H1 (cell line): Measurements from ENCODE around the gene CDC42EP5. TPM values are rescaled to one million over a fixed set of nuclear protein-coding genes. Genes with fewer than 3 reads are reported as not detected.
A peak's percentile ranks its signal among the peaks of the same experiment; 100 is the strongest.

ENCODE experiments used
- CTCF ChIA-PET: fragments of 300-600 bp; sonication (Branson Sonifier 250); formaldehyde crosslinking; loops from one replicate; lab custom pipeline; 2021; ENCODE audit not compliant: partially characterized antibody; lab: Charles Lee
- POLR2A ChIA-PET: fragments of 300-600 bp; sonication (Branson Sonifier 250); formaldehyde crosslinking; loops from one replicate; lab custom pipeline; 2021; ENCODE audit warnings: inconsistent platforms; ENCODE audit not compliant: partially characterized antibody; lab: Charles Lee
- DNase-seq, 2 experiments: peaks; one replicate each; pipeline versions ENCODE4 v3.0.0 to v3.0.0-alpha.2; 2010 to 2022; ENCODE audit warnings: low spot score in 2 of 2, low read depth in 1 of 2, mixed read lengths in 1 of 2
- FAIRE-seq: peaks from 2 replicates; lab custom pipeline; 2011; peaks lifted over from hg19 to GRCh38; lab: Jason Lieb, UNC
- H2AFZ ChIP-seq: 2 replicates; pipeline ENCODE4 v1.8.1; 2012; ENCODE audit warnings: low read length, inconsistent platforms
- H2AK5ac ChIP-seq: 2 replicates; pipeline ENCODE4 v1.6.1; 2013; ENCODE audit warnings: low read depth, low read length
- H2BK120ac ChIP-seq: replicated peaks from 2 replicates; pipeline ENCODE3; 2013; ENCODE audit warnings: low read depth, low read length, inconsistent platforms
- H2BK12ac ChIP-seq: 2 replicates; pipeline ENCODE4 v1.6.1; 2013; ENCODE audit warnings: low read depth, low read length
- H2BK15ac ChIP-seq: 2 replicates; pipeline ENCODE4 v1.6.1; 2013; ENCODE audit warnings: low read length
- H2BK20ac ChIP-seq: 2 replicates; pipeline ENCODE4 v1.6.1; 2013; ENCODE audit warnings: low read length
- H2BK5ac ChIP-seq: 2 replicates; pipeline ENCODE4 v1.6.1; 2013; ENCODE audit warnings: low read depth, low read length
- H3K14ac ChIP-seq: 2 replicates; pipeline ENCODE4 v1.6.1; 2013; ENCODE audit warnings: inconsistent platforms; ENCODE audit not compliant: insufficient read length
- H3K18ac ChIP-seq: 2 replicates; pipeline ENCODE4 v1.6.1; 2013; ENCODE audit warnings: low read length; ENCODE audit errors: extremely low read depth
- H3K23ac ChIP-seq: 2 replicates; pipeline ENCODE4 v1.6.1; 2013; ENCODE audit warnings: inconsistent platforms; ENCODE audit not compliant: insufficient read length
- H3K23me2 ChIP-seq: 2 replicates; pipeline ENCODE4 v1.6.1; 2013; ENCODE audit warnings: low read depth, low read length
- H3K27ac ChIP-seq: 2 replicates; pipeline ENCODE4 v1.6.1; 2011; ENCODE audit warnings: low read depth, low read length, inconsistent platforms
- H3K27me3 ChIP-seq, 4 experiments: replicated peaks in 1 of 4; 1 replicate in 1 of 4; 2 replicates in 3 of 4; pipeline versions ENCODE4 v1.6.1 to v1.8.1; 2011 to 2013; ENCODE audit warnings: low read length in 3 of 4, mild to moderate bottlenecking in 3 of 4, inconsistent platforms in 2 of 4, mixed read lengths in 2 of 4, moderate library complexity in 1 of 4; ENCODE audit not compliant: control insufficient read depth in 3 of 4, insufficient read depth in 3 of 4; ENCODE audit errors: extremely low read depth in 1 of 4
- H3K36me3 ChIP-seq, 4 experiments: 2 replicates each; pipeline versions ENCODE4 v1.6.1 to v1.8.1; 2011 to 2013; ENCODE audit warnings: mild to moderate bottlenecking in 4 of 4, low read length in 3 of 4, moderate library complexity in 2 of 4, control low read depth in 1 of 4, inconsistent platforms in 1 of 4; ENCODE audit not compliant: insufficient read depth in 4 of 4, control insufficient read depth in 2 of 4
- H3K4ac ChIP-seq: replicated peaks from 2 replicates; pipeline ENCODE3; 2013; ENCODE audit warnings: low read length, low read depth, mixed read lengths, inconsistent platforms; ENCODE audit not compliant: insufficient read length
- H3K4me1 ChIP-seq, 4 experiments: replicated peaks in 1 of 4; 1 replicate in 1 of 4; 2 replicates in 3 of 4; pipeline versions ENCODE4 v1.6.1 to v1.8.1; 2011 to 2013; ENCODE audit warnings: low read length in 3 of 4, inconsistent platforms in 2 of 4, mixed read lengths in 1 of 4; ENCODE audit not compliant: insufficient read depth in 4 of 4, control insufficient read depth in 3 of 4
- H3K4me2 ChIP-seq, 2 experiments: 2 replicates each; pipeline versions ENCODE4 v1.6.1 to v1.8.1; 2011 to 2013; ENCODE audit warnings: low read depth in 2 of 2, low read length in 2 of 2, control low read depth in 1 of 2, inconsistent platforms in 1 of 2, mild to moderate bottlenecking in 1 of 2; ENCODE audit not compliant: insufficient read depth in 1 of 2
- H3K4me3 ChIP-seq, 4 experiments: fragments of 200-600, 300-600 bp in 1 of 4; sonication (generic), shearing (Covaris generic), sonication (Bioruptor Twin) in 1 of 4; 2 replicates each; pipeline versions ENCODE4 v1.5.1 to v1.8.1; 2011 to 2016; ENCODE audit warnings: low read length in 4 of 4, low read depth in 3 of 4, control low read depth in 2 of 4, inconsistent platforms in 2 of 4, mild to moderate bottlenecking in 2 of 4, mixed read lengths in 1 of 4, moderate library complexity in 1 of 4; ENCODE audit not compliant: insufficient read depth in 2 of 4; ENCODE audit errors: extremely low read depth in 1 of 4
- H3K56ac ChIP-seq: replicated peaks from 2 replicates; pipeline ENCODE3; 2013; ENCODE audit warnings: low read depth, mild to moderate bottlenecking, mixed read lengths, low read length, inconsistent platforms; ENCODE audit not compliant: insufficient read length
- H3K79me1 ChIP-seq: 2 replicates; pipeline ENCODE4 v1.6.1; 2013; ENCODE audit warnings: low read depth, low read length, control low read depth
- H3K79me2 ChIP-seq, 2 experiments: 2 replicates each; pipeline versions ENCODE4 v1.6.1 to v1.8.1; 2012 to 2013; ENCODE audit warnings: low read length in 2 of 2, mild to moderate bottlenecking in 2 of 2, inconsistent platforms in 1 of 2; ENCODE audit not compliant: insufficient read depth in 2 of 2, control insufficient read depth in 1 of 2
- H3K9ac ChIP-seq, 4 experiments: replicated peaks in 1 of 4; 1 replicate in 1 of 4; 2 replicates in 3 of 4; pipeline versions ENCODE4 v1.6.1 to v1.8.1; 2011 to 2013; ENCODE audit warnings: low read depth in 3 of 4, low read length in 3 of 4, control low read depth in 2 of 4, mild to moderate bottlenecking in 2 of 4, moderate library complexity in 2 of 4, inconsistent platforms in 1 of 4; ENCODE audit errors: extremely low read depth in 1 of 4
- H3K9me3 ChIP-seq, 2 experiments: 2 replicates each; pipeline versions ENCODE4 v1.6.1 to v1.8.1; 2012 to 2013; ENCODE audit warnings: mild to moderate bottlenecking in 2 of 2, moderate library complexity in 2 of 2, control low read depth in 1 of 2, inconsistent platforms in 1 of 2, low read depth in 1 of 2, low read length in 1 of 2, mixed read lengths in 1 of 2; ENCODE audit not compliant: insufficient read depth in 2 of 2
- H4K20me1 ChIP-seq, 2 experiments: replicated peaks in 1 of 2; 2 replicates each; pipeline versions ENCODE3 to v1.8.1; 2011 to 2013; ENCODE audit warnings: inconsistent platforms in 2 of 2, low read length in 2 of 2, mild to moderate bottlenecking in 1 of 2; ENCODE audit not compliant: insufficient read depth in 2 of 2, control insufficient read depth in 1 of 2
- H4K5ac ChIP-seq: 2 replicates; pipeline ENCODE4 v1.6.1; 2013; ENCODE audit warnings: low read length, low read depth, mixed read lengths, inconsistent platforms; ENCODE audit not compliant: insufficient read length
- H4K8ac ChIP-seq: 2 replicates; pipeline ENCODE4 v1.8.0; 2013; ENCODE audit warnings: mild to moderate bottlenecking, moderate library complexity, low read length, inconsistent platforms; ENCODE audit not compliant: insufficient read depth; ENCODE audit errors: extremely low read depth
- H4K91ac ChIP-seq: replicated peaks from 2 replicates; pipeline ENCODE3; 2013; ENCODE audit warnings: low read length, mixed read lengths, inconsistent platforms; ENCODE audit not compliant: insufficient read length
- EGR1 ChIP-seq: IDR thresholded peaks from 2 replicates; pipeline ENCODE4 v1.6.1; 2011; ENCODE audit warnings: low read depth, low read length, borderline replicate concordance
- POLR2AphosphoS5 ChIP-seq: IDR thresholded peaks from 2 replicates; pipeline ENCODE4 v1.6.1; 2011; ENCODE audit warnings: low read depth, low read length
- WGBS, 2 experiments: shearing (Covaris generic) in 1 of 2; methylation state at CpG; one replicate each; pipeline versions ENCODE4 v1.1.6 to v1.1.7; 2013 to 2015; ENCODE audit warnings: low lambda C conversion rate in 2 of 2, mixed read lengths in 2 of 2, inconsistent platforms in 1 of 2, low coverage in 1 of 2, missing lambda C conversion rate in 1 of 2; ENCODE audit not compliant: insufficient replicate concordance in 2 of 2, insufficient coverage in 1 of 2, insufficient read length in 1 of 2; ENCODE audit errors: extremely low coverage in 1 of 2, missing lambda C conversion rate in 1 of 2; 5-methylcytosine and 5-hydroxymethylcytosine counted together
- long read RNA-seq, 2 experiments: library from RNA in 1 of 2; library from capped mRNA in 1 of 2; stranded (forward); transcript quantifications; one replicate each; pipeline ENCODE4 v2.0.0, GENCODE V29; 2021; ENCODE audit warnings: inconsistent platforms in 1 of 2
- polyA minus RNA-seq, 3 experiments: library from RNA; depleted of rRNA, polyadenylated mRNA; stranded (reverse); fragments of >200 nt; gene quantifications; 1 replicate in 2 of 3; 2 replicates in 1 of 3; pipeline ENCODE4 v1.2.3, GENCODE V29; 2011
- polyA plus RNA-seq, 7 experiments: library from polyadenylated mRNA; depleted of rRNA in 3 of 7; stranded (reverse) in 5 of 7; unstranded in 2 of 7; fragments of >200 nt in 5 of 7; fragments of 200-250 nt in 2 of 7; gene quantifications; 1 replicate in 5 of 7; 2 replicates in 1 of 7; 4 replicates in 1 of 7; pipeline versions ENCODE4 v1.2.1 to v1.2.3, GENCODE V29; 2011 to 2013; ENCODE audit warnings: missing spikeins in 2 of 7, mixed read lengths in 2 of 7
- total RNA-seq: library from RNA; stranded (reverse); fragmentation: NEBNext Ultra II Directional; extraction: Animal tissue kit (Norgen Biotek cat#: 25700); gene quantifications from 2 replicates; pipeline ENCODE4 v1.2.1, GENCODE V29; 2021

CDC42EP5 gene
- total RNA-seq (2.1 and 4.8 TPM in 2 replicates), polyA plus RNA-seq (2011; rRNA removed) (1.8 and 4.2 TPM in 2 replicates), polyA minus RNA-seq (2011; rRNA and poly(A)+ RNA removed) (0.22 TPM in 1 of 2 replicates, not detected in the other)
- 3.5 TPM for polyA plus RNA-seq (2011; cell fraction: cytosol; rRNA removed)
- polyA plus RNA-seq (2011; cell fraction: nucleus; rRNA removed), result 2.8 TPM
- 1.8 to 4.6 TPM (median 2.9 TPM) in 4 replicates for polyA plus RNA-seq (2012, experiment 1 of 2)
- 6.6 TPM for polyA plus RNA-seq (2012, experiment 2 of 2)
- polyA plus RNA-seq (2013, experiment 1 of 2), result 5.2 TPM
- 6.3 TPM for polyA plus RNA-seq (2013, experiment 2 of 2)
- polyA minus RNA-seq (2011; cell fraction: cytosol; rRNA and poly(A)+ RNA removed), result 4.1 TPM
- 1.8 TPM for polyA minus RNA-seq (2011; cell fraction: nucleus; rRNA and poly(A)+ RNA removed)
- long read RNA-seq, experiment 1, partial matches to known transcripts, result 1 of 2 reads
- long read RNA-seq, experiment 1, other reads (novel, unspliced or antisense), result 1 of 2 reads
- long read RNA-seq, experiment 2, result 0 reads

- no peaks in the 10 kb centered on the region for H3K79me2 ChIP-seq
- H3K27ac ChIP-seq, result no peak within 1 kb of the TSS
- no peaks in the 10 kb centered on the region for H4K20me1 ChIP-seq
- peak within 1 kb of the TSS; percentile 40; the same call in 1 of the 2 replicates for H2BK5ac ChIP-seq
- peak within 1 kb of the TSS; percentile 28 to 61 for H3K4me2 ChIP-seq
- no peaks in the 10 kb centered on the region for H3K9me3 ChIP-seq
- H2AFZ ChIP-seq, result no peak within 1 kb of the TSS
- H3K14ac ChIP-seq, result no peak within 1 kb of the TSS
- no peaks in the 10 kb centered on the region for H3K79me1 ChIP-seq
- no peak within 1 kb of the TSS for H3K9ac ChIP-seq
- H3K56ac ChIP-seq, result no peak within 1 kb of the TSS
- H2AK5ac ChIP-seq, result no peak within 1 kb of the TSS
- H3K4me3 ChIP-seq, result peak within 1 kb of the TSS in 1 of 4 experiments; percentile 47; a peak in 3 of 8 replicates
- WGBS, 2 experiments, result 59% methylated on average over 11 of the region's 14 CpGs; no CpG with 5 or more reads in 1 of the 2 experiments
- H2BK20ac ChIP-seq, result no peak within 1 kb of the TSS
- no peaks in the 10 kb centered on the region for H3K36me3 ChIP-seq
- FAIRE-seq (no peak), DNase-seq (no peak)
- CTCF ChIA-PET, result interaction anchor here (0.6 to 1.5 kb wide), 7 partner anchors 11 to 1165 kb away, joined by 3 to 4 read pairs (median 3); no protein-coding TSS in a partner anchor
- H4K8ac ChIP-seq, result no peak within 1 kb of the TSS
- H3K23me2 ChIP-seq, result peaks cover 5% of the 10 kb centered on the region; the same call in 1 of the 2 replicates
- peak within 1 kb of the TSS; percentile 87; the same call in 1 of the 2 replicates for H2BK12ac ChIP-seq
- peaks cover 3 to 24% (median 18%) of the 10 kb centered on the region in 4 experiments for H3K27me3 ChIP-seq
- no peak within 1 kb of the TSS for H4K5ac ChIP-seq
- POLR2A ChIA-PET, result interaction anchor here (0.5 to 2.1 kb wide), 6 partner anchors 8 to 411 kb away, joined by 3 to 14 read pairs (median 3); partner anchors contain the start of gene LENG9
- peak within 1 kb of the TSS; percentile 97; the same call in 1 of the 2 replicates for H2BK15ac ChIP-seq
- TF ChIP-seq EGR1, result peak; percentile 12; the same call in 1 of the 2 replicates
- no peak for TF ChIP-seq POLR2AphosphoS5
- peak within 1 kb of the TSS; percentile 78 for H3K18ac ChIP-seq
- H2BK120ac ChIP-seq, result peak within 1 kb of the TSS; percentile 40
- peaks cover 3 to 10% (median 3%) of the 10 kb centered on the region in 4 experiments; a peak in 6 of 7 replicates for H3K4me1 ChIP-seq
- no peak within 1 kb of the TSS for H3K4ac ChIP-seq
- no peak within 1 kb of the TSS for H3K23ac ChIP-seq
- H4K91ac ChIP-seq, result peak within 1 kb of the TSS; percentile 84
Observed at GRCh38 chr19:54473071-54473891, at the start of gene CDC42EP5. CDC42EP5 (minus strand) TSS chr19:54473296; CDS start chr19:54465547, 7,749 bp downstream.
